ENCODE measurements around the gene SPG7.

- TF ChIP-seq CTCF (IDR thresholded peaks at IDR 0.05; ENCODE audit: poor library complexity, severe bottlenecking) (no peak), RAD21 (conservative IDR thresholded peaks at IDR 0.05) (no peak)
Observed at GRCh38 chr16:89583895-89584644, 75.9 kb downstream of the SPG7 start.

Data from neural cell (in vitro differentiated cells).